Measurements from ENCODE around the gene NUDT7.

NUDT7 gene

DNA sequence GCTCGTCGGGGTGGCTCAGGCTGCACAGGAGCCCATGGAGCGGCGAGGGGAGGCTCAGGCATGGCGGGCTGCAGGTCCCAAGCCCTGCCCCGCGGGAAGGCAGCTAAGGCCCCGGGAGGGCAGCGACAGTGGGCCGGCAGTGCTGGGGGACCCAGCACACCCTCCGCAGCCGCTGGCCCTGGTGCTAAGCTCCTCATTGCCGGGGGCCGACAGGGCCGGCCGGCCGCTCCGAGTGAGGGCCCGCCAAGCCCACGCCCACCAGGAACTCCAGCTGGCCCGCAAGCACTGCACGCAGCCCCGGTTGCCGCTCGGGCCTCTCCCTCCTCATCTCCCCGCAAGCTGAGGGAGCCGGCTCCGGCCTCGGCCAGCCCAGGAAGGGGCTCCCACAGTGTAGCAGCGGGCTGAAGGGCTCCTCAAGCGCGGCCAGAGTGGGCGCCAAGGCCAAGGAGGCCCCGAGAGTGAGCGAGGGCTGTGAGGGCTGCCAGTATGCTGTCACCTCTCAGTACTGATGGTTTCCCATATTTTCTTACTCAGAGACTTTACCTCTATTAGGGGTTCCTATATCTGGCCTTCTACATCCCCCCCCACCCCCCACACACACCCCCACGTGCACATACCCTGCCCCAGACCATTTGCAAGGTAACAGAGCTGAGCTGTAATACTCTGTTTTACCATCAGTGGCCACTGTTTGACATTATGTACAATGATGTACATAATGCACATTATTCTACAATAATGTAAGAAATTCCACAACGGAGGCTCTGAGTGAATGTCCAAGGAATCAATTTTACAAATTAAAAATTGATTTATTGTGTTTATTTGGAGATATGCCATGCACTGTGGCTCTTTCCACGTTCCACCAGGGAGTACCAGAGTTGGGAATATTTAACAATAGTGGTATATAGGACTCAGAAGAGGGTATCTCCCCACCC lies 62.4 kb downstream of the NUDT7 start:
- H3K9me3 ChIP-seq (ENCODE audit: control extremely low read depth in 1 of 5, control insufficient read depth in 4 of 5, insufficient read depth in 2 of 5, low read depth in 1 of 5, low read length in 4 of 5), result no peaks in the 10 kb centered on the region
- ChIA-PET CTCF (interaction anchor here (1.2 kb wide), 1 partner anchor 42 kb away, joined by 3 read pairs; no protein-coding TSS in a partner anchor), POLR2A (no interaction called here)
- peaks cover 0 to 16% (median 7%) of the 10 kb centered on the region in 4 experiments for H3K4me1 ChIP-seq (ENCODE audit: control extremely low read depth in 1 of 4, control insufficient read depth in 4 of 4, insufficient read depth in 4 of 4, low read length in 3 of 4)
- DNase-seq, result no peak
- no peak overlapping the region for H3K4me3 ChIP-seq (ENCODE audit: control insufficient read depth in 1 of 7, extremely low read depth in 1 of 7, insufficient read depth in 4 of 7, low read depth in 2 of 7, low read length in 6 of 7)
- H3K27me3 ChIP-seq (replicated peaks in 2 of 5; ENCODE audit: control insufficient read depth in 4 of 5, insufficient read depth in 5 of 5, low read length in 4 of 5), result peaks cover 4 to 49% (median 26%) of the 10 kb centered on the region in 5 experiments
- 96% methylated on average over 35 of the region's 38 CpGs for WGBS (ENCODE audit: insufficient coverage)
- H3K36me3 ChIP-seq (ENCODE audit: control insufficient read depth in 4 of 4, insufficient read depth in 4 of 4, low read length in 3 of 4), result no peaks in the 10 kb centered on the region
- H3K27ac ChIP-seq (ENCODE audit: insufficient read depth in 1 of 2, low read depth in 1 of 2, low read length in 2 of 2, poor library complexity in 1 of 2, severe bottlenecking in 2 of 2), result no peak overlapping the region

GRCh38 chr16:77785373-77785764 lies 63.1 kb downstream of the NUDT7 start:
- H3K4me3 ChIP-seq (ENCODE audit: control insufficient read depth in 1 of 7, extremely low read depth in 1 of 7, insufficient read depth in 4 of 7, low read depth in 2 of 7, low read length in 6 of 7), result no peak overlapping the region
- no peak for DNase-seq
- H3K27me3 ChIP-seq (replicated peaks in 2 of 5; ENCODE audit: control insufficient read depth in 4 of 5, insufficient read depth in 5 of 5, low read length in 4 of 5), result peaks cover 4 to 56% (median 29%) of the 10 kb centered on the region in 5 experiments
- H3K9me3 ChIP-seq (ENCODE audit: control extremely low read depth in 1 of 5, control insufficient read depth in 4 of 5, insufficient read depth in 2 of 5, low read depth in 1 of 5, low read length in 4 of 5), result no peaks in the 10 kb centered on the region
- H3K4me1 ChIP-seq (ENCODE audit: control extremely low read depth in 1 of 4, control insufficient read depth in 4 of 4, insufficient read depth in 4 of 4, low read length in 3 of 4), result peaks cover 0 to 16% (median 7%) of the 10 kb centered on the region in 4 experiments
- WGBS (ENCODE audit: insufficient coverage), result 95% methylated on average over 2 of the region's 2 CpGs
- no peak overlapping the region for H3K27ac ChIP-seq (ENCODE audit: insufficient read depth in 1 of 2, low read depth in 1 of 2, low read length in 2 of 2, poor library complexity in 1 of 2, severe bottlenecking in 2 of 2)
- POLR2A ChIA-PET, result no interaction called here
- H3K36me3 ChIP-seq (ENCODE audit: control insufficient read depth in 4 of 4, insufficient read depth in 4 of 4, low read length in 3 of 4), result no peaks in the 10 kb centered on the region
- CTCF ChIA-PET, result interaction anchor here (1.2 kb wide), 1 partner anchor 43 kb away, joined by 3 read pairs; no protein-coding TSS in a partner anchor

GRCh38 chr16:77786186-77786847 lies 64.0 kb downstream of the NUDT7 start:
- DNase-seq, result no peak
- no peaks in the 10 kb centered on the region for H3K9me3 ChIP-seq (ENCODE audit: control extremely low read depth in 1 of 5, control insufficient read depth in 4 of 5, insufficient read depth in 2 of 5, low read depth in 1 of 5, low read length in 4 of 5)
- peaks cover 0 to 16% (median 7%) of the 10 kb centered on the region in 4 experiments for H3K4me1 ChIP-seq (ENCODE audit: control extremely low read depth in 1 of 4, control insufficient read depth in 4 of 4, insufficient read depth in 4 of 4, low read length in 3 of 4)
- H3K27ac ChIP-seq (ENCODE audit: insufficient read depth in 1 of 2, low read depth in 1 of 2, low read length in 2 of 2, poor library complexity in 1 of 2, severe bottlenecking in 2 of 2), result no peak overlapping the region
- H3K4me3 ChIP-seq (ENCODE audit: control insufficient read depth in 1 of 7, extremely low read depth in 1 of 7, insufficient read depth in 4 of 7, low read depth in 2 of 7, low read length in 6 of 7), result no peak overlapping the region
- no peaks in the 10 kb centered on the region for H3K36me3 ChIP-seq (ENCODE audit: control insufficient read depth in 4 of 4, insufficient read depth in 4 of 4, low read length in 3 of 4)
- WGBS (ENCODE audit: insufficient coverage), result 95% methylated on average over 3 of the region's 5 CpGs
- CTCF ChIA-PET, result no interaction called here
- peaks cover 12 to 60% (median 29%) of the 10 kb centered on the region in 5 experiments for H3K27me3 ChIP-seq (replicated peaks in 2 of 5; ENCODE audit: control insufficient read depth in 4 of 5, insufficient read depth in 5 of 5, low read length in 4 of 5)
- POLR2A ChIA-PET, result no interaction called here

GRCh38 chr16:77787452-77787851 lies 65.1 kb downstream of the NUDT7 start:
- no peak overlapping the region for H3K4me3 ChIP-seq (ENCODE audit: control insufficient read depth in 1 of 7, extremely low read depth in 1 of 7, insufficient read depth in 4 of 7, low read depth in 2 of 7, low read length in 6 of 7)
- H3K36me3 ChIP-seq (ENCODE audit: control insufficient read depth in 4 of 4, insufficient read depth in 4 of 4, low read length in 3 of 4), result no peaks in the 10 kb centered on the region
- CTCF ChIA-PET, result no interaction called here
- H3K27ac ChIP-seq (ENCODE audit: insufficient read depth in 1 of 2, low read depth in 1 of 2, low read length in 2 of 2, poor library complexity in 1 of 2, severe bottlenecking in 2 of 2), result no peak overlapping the region
- WGBS (ENCODE audit: insufficient coverage), result 39% methylated on average over 2 of the region's 2 CpGs
- no peak for DNase-seq
- POLR2A ChIA-PET, result no interaction called here
- H3K4me1 ChIP-seq (ENCODE audit: control extremely low read depth in 1 of 4, control insufficient read depth in 4 of 4, insufficient read depth in 4 of 4, low read length in 3 of 4), result peaks cover 0 to 16% (median 7%) of the 10 kb centered on the region in 4 experiments
- H3K27me3 ChIP-seq (replicated peaks in 2 of 5; ENCODE audit: control insufficient read depth in 4 of 5, insufficient read depth in 5 of 5, low read length in 4 of 5), result peaks cover 21 to 71% (median 29%) of the 10 kb centered on the region in 5 experiments
- no peaks in the 10 kb centered on the region for H3K9me3 ChIP-seq (ENCODE audit: control extremely low read depth in 1 of 5, control insufficient read depth in 4 of 5, insufficient read depth in 2 of 5, low read depth in 1 of 5, low read length in 4 of 5)

DNA sequence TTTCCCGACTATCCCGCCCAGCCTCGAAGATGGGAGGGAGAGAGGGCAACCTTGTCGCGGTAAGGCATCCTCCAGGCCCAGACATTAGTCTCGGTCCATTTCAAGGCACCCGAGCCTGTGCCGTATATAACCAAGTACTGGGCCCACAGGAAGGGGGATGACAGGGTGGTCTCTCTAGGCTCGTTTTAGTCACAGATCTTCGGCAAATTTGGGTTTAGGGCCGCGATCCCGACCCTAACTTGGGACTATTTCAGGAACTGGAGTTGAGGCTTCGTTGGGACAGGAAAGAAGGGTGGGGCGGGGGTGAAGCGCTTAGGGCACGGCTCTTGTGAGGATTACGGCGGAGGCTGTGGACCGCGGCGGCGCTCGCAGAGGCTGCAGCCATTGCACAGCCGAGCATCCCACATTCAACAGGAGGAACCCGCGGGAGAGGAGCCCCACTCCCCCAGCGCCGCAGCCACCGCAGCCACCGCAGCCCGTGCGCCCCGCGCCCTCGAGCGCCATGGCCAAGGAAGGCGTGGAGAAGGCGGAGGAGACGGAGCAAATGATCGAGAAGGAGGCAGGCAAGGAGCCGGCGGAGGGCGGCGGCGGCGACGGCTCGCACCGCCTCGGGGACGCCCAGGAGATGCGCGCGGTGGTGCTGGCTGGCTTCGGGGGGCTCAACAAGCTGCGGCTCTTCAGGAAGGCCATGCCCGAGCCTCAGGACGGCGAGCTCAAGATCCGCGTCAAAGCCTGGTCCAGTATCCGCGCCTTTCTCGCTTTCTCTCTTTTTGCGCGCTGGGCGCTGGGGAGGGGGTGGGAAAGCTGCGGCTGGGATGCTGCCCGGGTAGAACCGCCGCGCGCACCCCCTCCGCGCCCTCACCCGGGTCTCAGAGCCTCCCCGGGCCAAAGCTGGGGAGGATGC lies 66.1 kb downstream of the NUDT7 start, which contains the start of gene VAT1L:
Gene VAT1L (plus strand): TSS at position 384 of the 904 bp plus-strand sequence. CDS start 119 bp downstream, at position 503.
- POLR2A ChIA-PET, result no interaction called here

GRCh38 chr16:77789085-77790008 lies 67.0 kb downstream of the NUDT7 start:
- H3K9me3 ChIP-seq (ENCODE audit: control extremely low read depth in 1 of 5, control insufficient read depth in 4 of 5, insufficient read depth in 2 of 5, low read depth in 1 of 5, low read length in 4 of 5), result no peaks in the 10 kb centered on the region
- 4% methylated on average over 32 of the region's 34 CpGs for WGBS (ENCODE audit: insufficient coverage)
- POLR2A ChIA-PET, result interaction anchor here (0.6 kb wide), 1 partner anchor 30 kb away, joined by 3 read pairs; no protein-coding TSS in a partner anchor
- peak in 2 of 3 donors; percentile 3 to 10 for DNase-seq
- CTCF ChIA-PET, result interaction anchor here (0.6 to 1.1 kb wide), 2 partner anchors 8 to 51 kb away, joined by 3 read pairs; no protein-coding TSS in a partner anchor
- peak overlapping the region in 3 of 7 experiments; percentile 34 to 70 (median 49) for H3K4me3 ChIP-seq (ENCODE audit: control insufficient read depth in 1 of 7, extremely low read depth in 1 of 7, insufficient read depth in 4 of 7, low read depth in 2 of 7, low read length in 6 of 7)
- H3K27me3 ChIP-seq (replicated peaks in 2 of 5; ENCODE audit: control insufficient read depth in 4 of 5, insufficient read depth in 5 of 5, low read length in 4 of 5), result peaks cover 21 to 85% (median 31%) of the 10 kb centered on the region in 5 experiments
- H3K4me1 ChIP-seq (ENCODE audit: control extremely low read depth in 1 of 4, control insufficient read depth in 4 of 4, insufficient read depth in 4 of 4, low read length in 3 of 4), result peaks cover 0 to 16% (median 7%) of the 10 kb centered on the region in 4 experiments
- H3K27ac ChIP-seq (ENCODE audit: insufficient read depth in 1 of 2, low read depth in 1 of 2, low read length in 2 of 2, poor library complexity in 1 of 2, severe bottlenecking in 2 of 2), result no peak overlapping the region
- no peaks in the 10 kb centered on the region for H3K36me3 ChIP-seq (ENCODE audit: control insufficient read depth in 4 of 4, insufficient read depth in 4 of 4, low read length in 3 of 4)

More for the DNA sequence above, 66.1 kb downstream of the NUDT7 start, which contains the start of gene VAT1L:
- under 1% methylated on average over 61 of the region's 78 CpGs for WGBS (ENCODE audit: insufficient coverage)
- DNase-seq, result peak; percentile 19 to 30 (median 24)
- Histone ChIP-seq H3K27ac (ENCODE audit: insufficient read depth in 1 of 2, low read depth in 1 of 2, low read length in 2 of 2, poor library complexity in 1 of 2, severe bottlenecking in 2 of 2) (no peak within 1 kb of the TSS), H3K36me3 (ENCODE audit: control insufficient read depth in 4 of 4, insufficient read depth in 4 of 4, low read length in 3 of 4) (no peaks in the 10 kb centered on the region), H3K4me3 (ENCODE audit: control insufficient read depth in 1 of 7, extremely low read depth in 1 of 7, insufficient read depth in 4 of 7, low read depth in 2 of 7, low read length in 6 of 7) (peak within 1 kb of the TSS in 5 of 7 experiments; percentile 31 to 70 (median 36)), H3K9me3 (ENCODE audit: control extremely low read depth in 1 of 5, control insufficient read depth in 4 of 5, insufficient read depth in 2 of 5, low read depth in 1 of 5, low read length in 4 of 5) (no peaks in the 10 kb centered on the region), H3K4me1 (ENCODE audit: control extremely low read depth in 1 of 4, control insufficient read depth in 4 of 4, insufficient read depth in 4 of 4, low read length in 3 of 4) (peaks cover 0 to 16% (median 7%) of the 10 kb centered on the region in 4 experiments), H3K27me3 (replicated peaks in 2 of 5; ENCODE audit: control insufficient read depth in 4 of 5, insufficient read depth in 5 of 5, low read length in 4 of 5) (peaks cover 21 to 76% (median 30%) of the 10 kb centered on the region in 5 experiments)
- CTCF ChIA-PET, result no interaction called here

All from common myeloid progenitor, CD34-positive (primary cell).